NOMO-1 treated with dmso at 0.1 percent for 144 hours (cell line): ENCODE measurements around the gene RFPL2.

Source experiments
- DNase-seq: peaks from one replicate; lab custom pipeline; 2025; ENCODE audit not compliant: unreplicated experiment; lab: John Stamatoyannopoulos, UW

RFPL2 gene

GRCh38 chr22:32204856-32205722 is at the start of gene RFPL2:
TSS of gene RFPL2 (minus strand) at chr22:32205073. CDS start at chr22:32202451, 2,622 bp downstream.
- peak; percentile 55 for DNase-seq

- DNase-seq, result no peak
These were observed 44.4 kb upstream of the RFPL2 start for GRCh38 chr22:32249231-32249630.

GRCh38 chr22:32248276-32248675 is 43.4 kb upstream of the RFPL2 start:
- DNase-seq, result no peak

GRCh38 chr22:32246166-32246565 is 41.3 kb upstream of the RFPL2 start:
- no peak for DNase-seq

- no peak for DNase-seq
These were observed 40.2 kb upstream of the RFPL2 start for GRCh38 chr22:32245042-32245441.

GRCh38 chr22:32244547-32244946 is 39.7 kb upstream of the RFPL2 start:
- no peak for DNase-seq

GRCh38 chr22:32240461-32240860 is 35.6 kb upstream of the RFPL2 start:
- DNase-seq, result no peak

- DNase-seq, result no peak
These were observed 33.0 kb upstream of the RFPL2 start for GRCh38 chr22:32237906-32238305.

GRCh38 chr22:32236970-32237369 is 32.1 kb upstream of the RFPL2 start:
- no peak for DNase-seq

GRCh38 chr22:32233091-32233490 is 28.2 kb upstream of the RFPL2 start:
- DNase-seq, result no peak

GRCh38 chr22:32232191-32232830 is 27.4 kb upstream of the RFPL2 start:
- DNase-seq, result no peak

- DNase-seq, result peak; percentile 51
These were observed 21.6 kb upstream of the RFPL2 start for GRCh38 chr22:32226326-32227104.

- DNase-seq, result no peak
These were observed 18.1 kb upstream of the RFPL2 start for GRCh38 chr22:32222991-32223390.

- DNase-seq, result peak; percentile 85
These were observed 14.2 kb upstream of the RFPL2 start for GRCh38 chr22:32219026-32219425.

- peak; percentile 84 for DNase-seq
These were observed 13.6 kb upstream of the RFPL2 start for GRCh38 chr22:32218470-32218869.

GRCh38 chr22:32217465-32217864 is 12.6 kb upstream of the RFPL2 start:
- DNase-seq, result no peak

- DNase-seq, result no peak
These were observed 12.0 kb upstream of the RFPL2 start for GRCh38 chr22:32216911-32217310.

- no peak for DNase-seq
These were observed 6.1 kb upstream of the RFPL2 start for GRCh38 chr22:32211011-32211410.

GRCh38 chr22:32208681-32209080 is 3.8 kb upstream of the RFPL2 start:
- DNase-seq, result no peak

GRCh38 chr22:32207971-32208480 is 3.2 kb upstream of the RFPL2 start:
- DNase-seq, result no peak
